Neuronal stem cell (in vitro differentiated cells): ENCODE results near the gene ZFP64.
A peak's percentile ranks its signal among the peaks of the same experiment; 100 is the strongest.

Experiments used
- DNase-seq: peaks from one replicate; pipeline ENCODE4 v3.0.0-alpha.2; 2013; ENCODE audit warnings: low spot score
- H2AFZ ChIP-seq: one replicate; pipeline ENCODE4 v1.6.1; 2013; ENCODE audit warnings: mild to moderate bottlenecking, low read length, inconsistent platforms
- H2AK5ac ChIP-seq: 2 replicates; pipeline ENCODE4 v1.6.1; 2013; ENCODE audit warnings: low read depth, mild to moderate bottlenecking, inconsistent platforms, low read length, moderate library complexity, mixed read lengths
- H2BK120ac ChIP-seq: 2 replicates; pipeline ENCODE4 v1.6.1; 2013; ENCODE audit warnings: low read depth, mild to moderate bottlenecking, inconsistent platforms, low read length, moderate library complexity, mixed read lengths
- H2BK12ac ChIP-seq: one replicate; pipeline ENCODE4 v1.6.1; 2013; ENCODE audit warnings: low read length, inconsistent platforms
- H2BK15ac ChIP-seq: 2 replicates; pipeline ENCODE4 v1.6.1; 2013; ENCODE audit warnings: mild to moderate bottlenecking, low read length, inconsistent platforms, mixed read lengths
- H2BK5ac ChIP-seq: one replicate; pipeline ENCODE4 v1.6.1; 2013; ENCODE audit warnings: inconsistent platforms, mild to moderate bottlenecking, low read length, moderate library complexity
- H3K14ac ChIP-seq: one replicate; pipeline ENCODE4 v1.6.1; 2013; ENCODE audit warnings: low read length, inconsistent platforms
- H3K18ac ChIP-seq: 2 replicates; pipeline ENCODE4 v1.6.1; 2013; ENCODE audit warnings: low read length, inconsistent platforms
- H3K23ac ChIP-seq: 2 replicates; pipeline ENCODE4 v1.6.1; 2013; ENCODE audit warnings: low read depth, mild to moderate bottlenecking, mixed read lengths, low read length, inconsistent platforms; ENCODE audit not compliant: poor library complexity
- H3K27ac ChIP-seq: replicated peaks from 3 replicates; pipeline ENCODE4 v1.5.1; 2013; ENCODE audit warnings: low read length, inconsistent platforms
- H3K27me3 ChIP-seq, 3 experiments: 2 replicates each; pipeline ENCODE4 v1.6.1; 2013; ENCODE audit warnings: low read length in 3 of 3, mild to moderate bottlenecking in 2 of 3, inconsistent platforms in 1 of 3, low read depth in 1 of 3, mixed read lengths in 1 of 3, moderate library complexity in 1 of 3; ENCODE audit not compliant: control insufficient read depth in 3 of 3, insufficient read depth in 3 of 3
- H3K36me3 ChIP-seq, 2 donors: replicated peaks in 1 of 2; 2 replicates each; pipeline ENCODE4 v1.6.1; 2013; ENCODE audit warnings: low read length in 2 of 2; ENCODE audit not compliant: control insufficient read depth in 2 of 2, insufficient read depth in 2 of 2
- H3K4ac ChIP-seq: 2 replicates; pipeline ENCODE4 v1.6.1; 2013; ENCODE audit warnings: inconsistent platforms, mild to moderate bottlenecking, low read length, moderate library complexity
- H3K4me1 ChIP-seq, 2 donors: 1 replicate in 1 of 2; 2 replicates in 1 of 2; pipeline ENCODE4 v1.6.1; 2013; ENCODE audit warnings: low read length in 2 of 2, low read depth in 1 of 2; ENCODE audit not compliant: control insufficient read depth in 2 of 2, insufficient read depth in 1 of 2
- H3K4me2 ChIP-seq: one replicate; pipeline ENCODE4 v1.6.1; 2013; ENCODE audit warnings: mild to moderate bottlenecking, low read length, inconsistent platforms; ENCODE audit not compliant: insufficient read depth, poor library complexity, severe bottlenecking
- H3K4me3 ChIP-seq, 2 donors: 2 replicates each; pipeline ENCODE4 v1.5.1; 2013; ENCODE audit warnings: low read length in 2 of 2, mild to moderate bottlenecking in 2 of 2, inconsistent platforms in 1 of 2, moderate library complexity in 1 of 2
- H3K79me1 ChIP-seq: one replicate; pipeline ENCODE4 v1.6.1; 2013; ENCODE audit warnings: low read depth, mild to moderate bottlenecking, inconsistent platforms, low read length, moderate library complexity
- H3K9ac ChIP-seq: one replicate; pipeline ENCODE4 v1.6.1; 2013; ENCODE audit warnings: mild to moderate bottlenecking, low read depth, low read length, inconsistent platforms; ENCODE audit not compliant: poor library complexity
- H3K9me3 ChIP-seq, 2 donors: replicated peaks in 1 of 2; 2 replicates each; pipeline versions ENCODE3 to v1.6.1; 2013; ENCODE audit warnings: low read length in 2 of 2, mild to moderate bottlenecking in 2 of 2, inconsistent platforms in 1 of 2, low read depth in 1 of 2, mixed read lengths in 1 of 2, moderate library complexity in 1 of 2; ENCODE audit not compliant: control insufficient read depth in 2 of 2, insufficient read depth in 1 of 2
- H4K8ac ChIP-seq: one replicate; pipeline ENCODE4 v1.6.1; 2013; ENCODE audit warnings: low read depth, mild to moderate bottlenecking, inconsistent platforms, low read length, moderate library complexity
- H4K91ac ChIP-seq: one replicate; pipeline ENCODE4 v1.6.1; 2013; ENCODE audit warnings: low read length, low read depth, mild to moderate bottlenecking, inconsistent platforms; ENCODE audit not compliant: poor library complexity
- WGBS, 2 donors: extraction: QIAGEN DNeasy Blood & Tissue Kit; methylation state at CpG; one replicate each; pipeline ENCODE4 v1.1.7; 2013; ENCODE audit warnings: missing lambda C conversion rate in 2 of 2, mixed read lengths in 1 of 2; ENCODE audit not compliant: insufficient read length in 2 of 2, insufficient replicate concordance in 1 of 2; ENCODE audit errors: extremely low coverage in 2 of 2; 5-methylcytosine and 5-hydroxymethylcytosine counted together

ZFP64 gene

DNA sequence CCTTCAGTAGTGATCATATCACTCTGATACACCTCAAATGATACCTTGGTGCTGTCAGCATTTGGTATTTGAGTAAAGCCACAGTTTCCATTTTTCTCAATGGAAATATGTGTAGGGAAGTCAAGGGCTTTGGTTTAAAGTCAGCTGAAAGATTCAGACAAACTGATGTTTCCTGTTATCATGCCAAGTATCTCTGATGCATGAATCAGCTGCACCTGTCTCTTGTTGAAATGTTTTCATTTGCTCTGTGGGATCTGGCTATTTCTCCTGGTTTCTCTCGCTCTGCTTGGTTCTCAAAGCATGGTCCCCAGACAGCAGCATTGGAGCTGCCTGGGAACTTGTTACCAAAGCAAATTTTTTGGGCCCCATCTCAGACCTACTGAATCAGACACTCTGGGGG, 23.5 kb downstream of the ZFP64 start:
- Histone ChIP-seq H3K27me3 (no peaks in the 10 kb centered on the region), H3K9ac (no peak overlapping the region), H4K91ac (no peak overlapping the region), H3K18ac (no peak overlapping the region), H4K8ac (no peak overlapping the region), H3K4me3 (no peak overlapping the region), H3K27ac (no peak overlapping the region), H3K79me1 (peaks cover 6% of the 10 kb centered on the region), H2BK12ac (no peak overlapping the region), H2AK5ac (no peak overlapping the region), H3K36me3 (peaks cover 21 to 72% of the 10 kb centered on the region in 2 donors), H2BK5ac (no peak overlapping the region), H2BK120ac (no peak overlapping the region), H2AFZ (no peak overlapping the region), H3K23ac (no peak overlapping the region), H3K14ac (no peak overlapping the region), H2BK15ac (no peak overlapping the region), H3K9me3 (peaks cover 8 to 16% of the 10 kb centered on the region in 2 donors), H3K4me1 (no peaks in the 10 kb centered on the region), H3K4ac (no peak overlapping the region), H3K4me2 (no peak overlapping the region)
- WGBS, 2 donors: no CpG with 5 or more reads among the region's 1 CpG
- no peak for DNase-seq

DNA sequence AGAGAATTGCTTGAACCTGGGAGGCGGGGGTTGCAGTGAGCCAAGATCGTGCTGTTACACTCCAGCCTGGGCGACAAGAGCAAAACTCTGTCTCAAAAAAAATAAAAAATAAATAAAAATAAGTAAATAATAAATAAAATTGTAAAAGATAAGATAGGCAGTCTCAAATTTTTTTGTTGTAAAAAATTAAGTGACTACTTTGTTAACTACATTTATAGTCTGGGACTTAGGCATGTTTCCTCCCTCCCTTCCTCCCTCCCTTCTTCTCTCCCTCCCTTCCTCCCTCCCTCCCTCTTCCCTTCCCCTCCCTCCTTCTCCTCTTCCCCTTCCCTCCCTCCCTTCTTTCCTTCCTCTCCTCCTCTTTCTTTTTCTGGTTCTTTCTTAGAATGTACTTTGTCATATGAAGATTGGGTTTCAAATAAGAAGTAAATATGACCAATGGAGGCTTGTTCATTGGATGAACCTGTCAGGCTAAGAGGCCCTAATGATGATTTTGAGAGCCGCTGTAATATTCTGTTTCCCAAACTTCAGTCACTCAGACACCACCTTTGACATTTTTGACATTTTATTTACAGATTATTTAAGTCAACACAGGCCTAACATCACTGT, 24.2 kb downstream of the ZFP64 start:
- no peak for DNase-seq
- Histone ChIP-seq H3K9ac (no peak overlapping the region), H3K36me3 (peaks cover 21 to 73% of the 10 kb centered on the region in 2 donors), H2AK5ac (no peak overlapping the region), H3K4me3 (no peak overlapping the region), H3K4ac (no peak overlapping the region), H3K4me2 (no peak overlapping the region), H2BK15ac (no peak overlapping the region), H3K27me3 (no peaks in the 10 kb centered on the region), H2BK120ac (no peak overlapping the region), H4K91ac (no peak overlapping the region), H3K23ac (no peak overlapping the region), H3K4me1 (no peaks in the 10 kb centered on the region), H3K14ac (no peak overlapping the region), H3K79me1 (peaks cover 6% of the 10 kb centered on the region), H2BK12ac (no peak overlapping the region), H2BK5ac (no peak overlapping the region), H3K18ac (no peak overlapping the region), H4K8ac (no peak overlapping the region), H3K9me3 (peaks cover 8 to 16% of the 10 kb centered on the region in 2 donors), H2AFZ (no peak overlapping the region), H3K27ac (no peak overlapping the region)
- no CpG with 5 or more reads among the region's 4 CpGs for WGBS, 2 donors

DNA sequence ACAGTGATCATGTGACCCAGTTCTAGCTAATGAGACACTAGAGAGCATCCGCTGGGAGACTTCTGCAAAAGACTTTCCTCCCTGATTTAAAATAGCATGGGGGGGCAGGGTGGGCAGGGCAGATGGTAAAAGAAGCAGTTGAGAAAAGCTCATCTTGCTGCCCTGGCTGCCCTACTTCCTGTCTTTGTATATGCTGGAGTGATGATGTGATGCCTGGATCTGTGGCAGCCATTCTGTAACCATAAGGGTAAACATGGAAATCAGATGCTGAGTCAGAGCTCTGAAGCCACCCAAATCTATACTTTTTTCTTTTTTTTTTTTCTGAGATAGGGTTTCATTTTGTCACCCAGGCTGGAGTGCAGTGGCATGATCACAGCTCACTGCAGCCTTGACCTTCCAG, 25.4 kb downstream of the ZFP64 start:
- no peak overlapping the region for H2BK15ac ChIP-seq
- H3K27me3 ChIP-seq: no peaks in the 10 kb centered on the region
- H3K18ac ChIP-seq: no peak overlapping the region
- H3K4me3 ChIP-seq: no peak overlapping the region
- no peak overlapping the region for H3K9ac ChIP-seq
- no peak overlapping the region for H2AK5ac ChIP-seq
- H2AFZ ChIP-seq: no peak overlapping the region
- H3K79me1 ChIP-seq: no peaks in the 10 kb centered on the region
- no peak for DNase-seq
- H3K14ac ChIP-seq: no peak overlapping the region
- H3K9me3 ChIP-seq: peaks cover 6 to 16% of the 10 kb centered on the region in 2 donors
- H3K4ac ChIP-seq: no peak overlapping the region
- no peak overlapping the region for H2BK120ac ChIP-seq
- no peak overlapping the region for H3K23ac ChIP-seq
- no peak overlapping the region for H3K4me2 ChIP-seq
- H3K36me3 ChIP-seq: peaks cover 18 to 73% of the 10 kb centered on the region in 2 donors
- no peak overlapping the region for H2BK5ac ChIP-seq
- no peak overlapping the region for H4K91ac ChIP-seq
- no CpG with 5 or more reads among the region's 1 CpG for WGBS, 2 donors
- H3K27ac ChIP-seq: no peak overlapping the region
- no peak overlapping the region for H2BK12ac ChIP-seq
- H3K4me1 ChIP-seq: no peaks in the 10 kb centered on the region
- H4K8ac ChIP-seq: no peak overlapping the region

DNA sequence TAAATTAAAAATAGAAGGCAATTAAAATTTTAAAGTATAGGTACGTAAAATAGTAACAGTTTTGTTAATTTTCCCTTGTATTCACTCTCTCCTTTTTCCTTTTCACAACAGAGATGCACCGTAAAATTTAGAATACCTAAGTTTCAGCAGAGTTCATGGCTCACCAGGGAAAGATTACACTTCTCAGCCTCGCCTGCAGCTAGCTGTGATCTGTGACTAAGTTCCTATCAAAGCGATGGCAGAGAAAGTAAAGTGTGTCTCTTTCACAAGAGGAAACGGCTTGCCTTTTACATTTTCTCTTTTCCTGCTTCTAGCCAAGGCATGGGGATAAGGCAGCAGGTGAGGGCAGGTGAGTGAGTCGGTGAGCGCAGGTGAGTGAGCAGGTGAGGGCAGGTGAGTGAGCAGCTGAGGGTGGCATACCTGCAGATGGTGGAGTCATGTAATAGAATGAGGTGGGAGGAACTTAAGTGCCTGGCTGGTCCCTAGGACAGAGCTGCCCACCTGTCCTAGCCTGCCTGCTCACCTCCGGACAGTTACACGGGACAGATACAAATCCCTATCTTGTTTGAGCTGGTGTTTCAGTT, 30.9 kb downstream of the ZFP64 start:
- Histone ChIP-seq H3K4me2 (no peak overlapping the region), H2AFZ (no peak overlapping the region), H3K23ac (no peak overlapping the region), H2BK12ac (no peak overlapping the region), H4K8ac (no peak overlapping the region), H3K9ac (no peak overlapping the region), H3K18ac (no peak overlapping the region), H2BK5ac (no peak overlapping the region), H3K14ac (no peak overlapping the region), H4K91ac (no peak overlapping the region), H2BK15ac (no peak overlapping the region), H3K9me3 (peaks cover 9 to 38% of the 10 kb centered on the region in 2 donors), H2BK120ac (no peak overlapping the region), H3K36me3 (peaks cover 35 to 90% of the 10 kb centered on the region in 2 donors), H3K27me3 (no peaks in the 10 kb centered on the region), H3K79me1 (no peaks in the 10 kb centered on the region), H3K4me1 (no peaks in the 10 kb centered on the region), H2AK5ac (no peak overlapping the region), H3K4me3 (peak overlapping the region in 1 of 2 donors; percentile 51), H3K27ac (no peak overlapping the region), H3K4ac (no peak overlapping the region)
- no CpG with 5 or more reads among the region's 9 CpGs for WGBS, 2 donors
- no peak for DNase-seq
